H1 (cell line): ENCODE measurements around the gene KCTD16.

ENCODE experiments used
- CBX8 ChIP-seq: fragments of 300-800, 300-1000 bp; sonication (generic); IDR thresholded peaks from 2 replicates; pipeline ENCODE4 v1.7.1; 2016; ENCODE audit warnings: low read depth, low read length, borderline replicate concordance
- CEBPB ChIP-seq: IDR thresholded peaks from 2 replicates; pipeline ENCODE4 v1.6.1; 2012; ENCODE audit warnings: low read depth, low read length
- CHD1 ChIP-seq: IDR thresholded peaks from 2 replicates; pipeline ENCODE4 v1.6.1; 2012; ENCODE audit warnings: low read depth, low read length, improper control_type of control experiment
- EP300 ChIP-seq, 2 experiments: IDR thresholded peaks; 1 replicate in 1 of 2; 2 replicates in 1 of 2; pipeline ENCODE4 v1.6.1; 2011 to 2012; ENCODE audit warnings: low read depth in 2 of 2, low read length in 2 of 2, mild to moderate bottlenecking in 2 of 2, borderline replicate concordance in 1 of 2, inconsistent platforms in 1 of 2, moderate library complexity in 1 of 2
- GTF2F1 ChIP-seq: IDR thresholded peaks from 2 replicates; pipeline ENCODE4 v1.6.1; 2012; ENCODE audit warnings: low read depth, low read length, improper control_type of control experiment, borderline replicate concordance
- MAFK ChIP-seq: IDR thresholded peaks from 2 replicates; pipeline ENCODE4 v1.6.1; 2012; ENCODE audit warnings: low read depth, mild to moderate bottlenecking, improper control_type of control experiment, low read length
- POLR2A ChIP-seq, 2 experiments: IDR thresholded peaks; 1 replicate in 1 of 2; 2 replicates in 1 of 2; pipeline ENCODE4 v1.6.1; 2011; ENCODE audit warnings: low read depth in 2 of 2, low read length in 2 of 2, mild to moderate bottlenecking in 2 of 2; ENCODE audit errors: control extremely low read depth in 1 of 2
- RAD21 ChIP-seq, 2 experiments: IDR thresholded peaks in 1 of 2; conservative IDR thresholded peaks in 1 of 2; 2 replicates each; pipeline ENCODE4 v1.6.1; 2011; ENCODE audit warnings: low read depth in 2 of 2, low read length in 2 of 2, improper control_type of control experiment in 1 of 2, inconsistent platforms in 1 of 2, mild to moderate bottlenecking in 1 of 2, moderate library complexity in 1 of 2
- YY1 ChIP-seq: IDR thresholded peaks from 2 replicates; pipeline ENCODE4 v1.6.1; 2011; ENCODE audit warnings: low read depth, mild to moderate bottlenecking, low read length
- TF ChIP-seq, protein P1 (sequence below), 3 experiments: IDR thresholded peaks; 1 replicate in 2 of 3; 2 replicates in 1 of 3; pipeline versions ENCODE4 v1.5.1 to v1.6.1; 2011; ENCODE audit warnings: low read length in 3 of 3, mild to moderate bottlenecking in 3 of 3, inconsistent platforms in 2 of 3, low read depth in 1 of 3, moderate library complexity in 1 of 3; ENCODE audit not compliant: insufficient read depth in 1 of 3; ENCODE audit errors: control extremely low read depth in 1 of 3
- TF ChIP-seq, protein P2 (sequence below): IDR thresholded peaks from 2 replicates; pipeline ENCODE4 v1.6.1; 2011; ENCODE audit warnings: low read depth, mild to moderate bottlenecking, low read length; ENCODE audit not compliant: insufficient read depth

DNA sequence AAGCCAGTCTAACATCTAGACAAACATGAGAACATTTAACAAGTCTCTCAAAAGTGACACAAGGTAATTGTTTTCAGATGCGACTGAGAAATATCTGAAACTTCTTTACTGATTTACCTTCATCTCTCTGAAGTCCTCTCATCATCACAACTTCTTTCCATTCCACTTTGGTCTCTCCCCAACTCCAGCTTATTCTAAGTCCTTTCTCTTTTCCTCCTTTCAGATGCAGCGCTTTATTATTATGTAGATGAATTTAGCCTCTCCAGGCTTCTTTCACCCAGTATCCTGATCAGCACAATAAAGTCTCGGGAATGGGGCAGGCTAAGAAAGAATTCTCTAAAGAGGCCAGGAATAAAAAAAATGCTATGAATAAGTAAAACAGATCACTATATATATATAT, 128.0 kb downstream of the KCTD16 start:
- TF ChIP-seq YY1: no peak
- TF ChIP-seq GTF2F1: no peak
- TF ChIP-seq MAFK: no peak
- no peak for TF ChIP-seq CHD1
- TF ChIP-seq, protein P1, sequence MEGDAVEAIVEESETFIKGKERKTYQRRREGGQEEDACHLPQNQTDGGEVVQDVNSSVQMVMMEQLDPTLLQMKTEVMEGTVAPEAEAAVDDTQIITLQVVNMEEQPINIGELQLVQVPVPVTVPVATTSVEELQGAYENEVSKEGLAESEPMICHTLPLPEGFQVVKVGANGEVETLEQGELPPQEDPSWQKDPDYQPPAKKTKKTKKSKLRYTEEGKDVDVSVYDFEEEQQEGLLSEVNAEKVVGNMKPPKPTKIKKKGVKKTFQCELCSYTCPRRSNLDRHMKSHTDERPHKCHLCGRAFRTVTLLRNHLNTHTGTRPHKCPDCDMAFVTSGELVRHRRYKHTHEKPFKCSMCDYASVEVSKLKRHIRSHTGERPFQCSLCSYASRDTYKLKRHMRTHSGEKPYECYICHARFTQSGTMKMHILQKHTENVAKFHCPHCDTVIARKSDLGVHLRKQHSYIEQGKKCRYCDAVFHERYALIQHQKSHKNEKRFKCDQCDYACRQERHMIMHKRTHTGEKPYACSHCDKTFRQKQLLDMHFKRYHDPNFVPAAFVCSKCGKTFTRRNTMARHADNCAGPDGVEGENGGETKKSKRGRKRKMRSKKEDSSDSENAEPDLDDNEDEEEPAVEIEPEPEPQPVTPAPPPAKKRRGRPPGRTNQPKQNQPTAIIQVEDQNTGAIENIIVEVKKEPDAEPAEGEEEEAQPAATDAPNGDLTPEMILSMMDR (IDR thresholded peaks at IDR 0.05; ENCODE audit: control extremely low read depth in 1 of 3, insufficient read depth in 1 of 3, low read depth in 1 of 3, low read length in 3 of 3): no peak
- TF ChIP-seq CBX8: no peak
- no peak for TF ChIP-seq CEBPB
- TF ChIP-seq RAD21 (IDR thresholded peaks at IDR 0.05 in 1 of 2, conservative IDR thresholded peaks at IDR 0.05 in 1 of 2; ENCODE audit: low read depth in 2 of 2, low read length in 2 of 2): no peak
- no peak for TF ChIP-seq EP300 (IDR thresholded peaks at IDR 0.05; ENCODE audit: borderline replicate concordance in 1 of 2, low read depth in 2 of 2, low read length in 2 of 2)
- TF ChIP-seq POLR2A (IDR thresholded peaks at IDR 0.05; ENCODE audit: control extremely low read depth in 1 of 2, low read depth in 2 of 2, low read length in 2 of 2): no peak
- TF ChIP-seq, protein P2, sequence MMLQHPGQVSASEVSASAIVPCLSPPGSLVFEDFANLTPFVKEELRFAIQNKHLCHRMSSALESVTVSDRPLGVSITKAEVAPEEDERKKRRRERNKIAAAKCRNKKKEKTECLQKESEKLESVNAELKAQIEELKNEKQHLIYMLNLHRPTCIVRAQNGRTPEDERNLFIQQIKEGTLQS: no peak
